Neural progenitor cell (in vitro differentiated cells): ENCODE data around the gene PARN. TPM values are rescaled to one million over a fixed set of nuclear protein-coding genes. Genes with fewer than 3 reads are reported as not detected.

Experiments used
- DNase-seq: peaks from one replicate; pipeline ENCODE4 v3.0.0-alpha.2; 2016; ENCODE audit warnings: low spot score
- H2AFZ ChIP-seq: fragments of 200-600 bp; sonication (generic); replicated peaks from 2 replicates; pipeline ENCODE4 v1.6.1; 2016; ENCODE audit warnings: antibody characterized with exemption
- H3F3A ChIP-seq: fragments of 200-600 bp; sonication (generic); 2 replicates; pipeline ENCODE4 v1.6.1; 2016; ENCODE audit warnings: antibody characterized with exemption, low read depth
- H3K27ac ChIP-seq: fragments of 200-600 bp; sonication (generic); 2 replicates; pipeline ENCODE4 v1.5.1; 2016; ENCODE audit warnings: mild to moderate bottlenecking
- H3K27me3 ChIP-seq: fragments of 200-600 bp; sonication (generic); 2 replicates; pipeline ENCODE4 v1.6.1; 2016; ENCODE audit warnings: mild to moderate bottlenecking, moderate library complexity
- H3K36me3 ChIP-seq: fragments of 200-600 bp; sonication (generic); 2 replicates; pipeline ENCODE4 v1.5.1; 2016
- H3K4me1 ChIP-seq: fragments of 200-600 bp; sonication (generic); 2 replicates; pipeline ENCODE4 v1.6.1; 2016; ENCODE audit warnings: mixed run types
- H3K4me2 ChIP-seq: fragments of 200-600 bp; sonication (generic); 2 replicates; pipeline ENCODE4 v1.6.1; 2016
- H3K4me3 ChIP-seq: fragments of 200-600 bp; sonication (generic); 2 replicates; pipeline ENCODE4 v1.5.1; 2016
- H3K79me2 ChIP-seq: fragments of 200-600 bp; sonication (generic); 2 replicates; pipeline ENCODE4 v1.6.1; 2016; ENCODE audit warnings: low read depth
- H3K9ac ChIP-seq: fragments of 200-600 bp; sonication (generic); 2 replicates; pipeline ENCODE4 v1.6.1; 2016
- H3K9me3 ChIP-seq: fragments of 200-600 bp; sonication (generic); 2 replicates; pipeline ENCODE4 v1.5.1; 2016; ENCODE audit warnings: low read depth
- H4K20me1 ChIP-seq: fragments of 200-600 bp; sonication (generic); 2 replicates; pipeline ENCODE4 v1.6.1; 2016; ENCODE audit warnings: low read depth
- H3K27ac Mint-ChIP-seq: 3 replicates; pipeline ENCODE4 v1.8.0; 2021; ENCODE audit warnings: mixed read lengths
- H3K27me3 Mint-ChIP-seq: 2 replicates; pipeline ENCODE4 v1.8.0; 2022; ENCODE audit warnings: low read depth, mild to moderate bottlenecking, inconsistent platforms, moderate library complexity, mixed read lengths; ENCODE audit not compliant: insufficient read depth
- H3K36me3 Mint-ChIP-seq: 3 replicates; pipeline ENCODE4 v1.8.0; 2021; ENCODE audit warnings: mixed read lengths
- H3K4me1 Mint-ChIP-seq: 3 replicates; pipeline ENCODE4 v1.8.0; 2021; ENCODE audit warnings: mixed read lengths
- H3K4me3 Mint-ChIP-seq: 3 replicates; pipeline ENCODE4 v1.8.0; 2021; ENCODE audit warnings: mild to moderate bottlenecking, moderate library complexity, mixed read lengths
- H3K9me3 Mint-ChIP-seq: 3 replicates; pipeline ENCODE4 v1.8.0; 2020; ENCODE audit warnings: mixed read lengths
- CTCF ChIP-seq: fragments of 200-600 bp; sonication (generic); IDR thresholded peaks from 2 replicates; pipeline ENCODE4 v1.5.1; 2017; ENCODE audit warnings: antibody characterized with exemption, mild to moderate bottlenecking
- EZH2 ChIP-seq: fragments of 200-600 bp; sonication (generic); IDR thresholded peaks from 2 replicates; pipeline ENCODE4 v1.6.1; 2017; ENCODE audit warnings: antibody characterized with exemption, mild to moderate bottlenecking, moderate library complexity
- EZH2phosphoT487 ChIP-seq: fragments of 200-600 bp; sonication (generic); IDR thresholded peaks from 2 replicates; pipeline ENCODE4 v1.6.1; 2017; ENCODE audit warnings: antibody characterized with exemption
- total RNA-seq: library from RNA; depleted of rRNA; stranded (reverse); fragments of >200 nt; gene quantifications from 2 replicates; pipeline ENCODE4 v1.2.3, GENCODE V29; 2015; ENCODE audit warnings: low replicate concordance

PARN gene
- total RNA-seq, 1 donor from 2014 or later: 53.5 TPM

GRCh38 chr16:14522671-14523070 is 107.4 kb downstream of the PARN start:
- H3K9me3 Mint-ChIP-seq: no peaks in the 10 kb centered on the region
- Histone ChIP-seq H3K27me3 (no peaks in the 10 kb centered on the region), H3K4me2 (peak overlapping the region; percentile 35), H4K20me1 (peaks cover 9% of the 10 kb centered on the region), H3K79me2 (peaks cover 6% of the 10 kb centered on the region), H3K4me3 (no peak overlapping the region), H3K27ac (no peak overlapping the region), H3K9ac (no peak overlapping the region), H3K36me3 (no peaks in the 10 kb centered on the region), H2AFZ (no peak overlapping the region), H3K4me1 (peaks cover 34% of the 10 kb centered on the region), H3K9me3 (no peaks in the 10 kb centered on the region), H3F3A (peaks cover 26% of the 10 kb centered on the region)
- DNase-seq: no peak
- no peaks in the 10 kb centered on the region for H3K27me3 Mint-ChIP-seq
- H3K4me1 Mint-ChIP-seq: peaks cover 13% of the 10 kb centered on the region
- H3K36me3 Mint-ChIP-seq: no peaks in the 10 kb centered on the region
- H3K27ac Mint-ChIP-seq: no peak overlapping the region
- no peak overlapping the region for H3K4me3 Mint-ChIP-seq
- TF ChIP-seq EZH2 (no peak), CTCF (no peak), EZH2phosphoT487 (no peak)

- Histone ChIP-seq H3K9ac (no peak overlapping the region), H3K79me2 (peaks cover 6% of the 10 kb centered on the region), H3K27ac (peak overlapping the region; percentile 33), H3K4me2 (no peak overlapping the region), H3F3A (peaks cover 26% of the 10 kb centered on the region), H3K4me1 (peaks cover 34% of the 10 kb centered on the region), H3K9me3 (no peaks in the 10 kb centered on the region), H3K4me3 (no peak overlapping the region), H2AFZ (no peak overlapping the region), H3K27me3 (no peaks in the 10 kb centered on the region), H4K20me1 (peaks cover 9% of the 10 kb centered on the region), H3K36me3 (no peaks in the 10 kb centered on the region)
- Mint-ChIP-seq H3K36me3 (no peaks in the 10 kb centered on the region), H3K27ac (no peak overlapping the region), H3K27me3 (no peaks in the 10 kb centered on the region), H3K4me3 (no peak overlapping the region), H3K4me1 (peaks cover 12% of the 10 kb centered on the region), H3K9me3 (no peaks in the 10 kb centered on the region)
- no peak for TF ChIP-seq CTCF
- no peak for TF ChIP-seq EZH2phosphoT487
- TF ChIP-seq EZH2: no peak
- DNase-seq: no peak
These were observed 109.3 kb downstream of the PARN start for GRCh38 chr16:14520753-14521152.

GRCh38 chr16:14514967-14515366 is 115.1 kb downstream of the PARN start:
- no peaks in the 10 kb centered on the region for H3K36me3 ChIP-seq
- no peaks in the 10 kb centered on the region for H3K27me3 ChIP-seq
- H3F3A ChIP-seq: peaks cover 3% of the 10 kb centered on the region
- no peaks in the 10 kb centered on the region for H3K9me3 ChIP-seq
- Mint-ChIP-seq H3K9me3 (no peaks in the 10 kb centered on the region), H3K36me3 (no peaks in the 10 kb centered on the region), H3K4me1 (no peaks in the 10 kb centered on the region), H3K4me3 (no peak overlapping the region), H3K27ac (no peak overlapping the region), H3K27me3 (no peaks in the 10 kb centered on the region)
- no peak for DNase-seq
- no peak overlapping the region for H3K4me3 ChIP-seq
- H3K4me1 ChIP-seq: peaks cover 8% of the 10 kb centered on the region
- H4K20me1 ChIP-seq: peaks cover 4% of the 10 kb centered on the region
- H3K4me2 ChIP-seq: no peak overlapping the region
- no peaks in the 10 kb centered on the region for H3K79me2 ChIP-seq
- no peak overlapping the region for H3K9ac ChIP-seq
- H3K27ac ChIP-seq: no peak overlapping the region
- TF ChIP-seq EZH2: no peak
- no peak for TF ChIP-seq CTCF
- no peak for TF ChIP-seq EZH2phosphoT487
- no peak overlapping the region for H2AFZ ChIP-seq
